Activated gamma-delta T cell treated with anti-CD3 and anti-CD28 coated beads, Interleukin-2, amount 50 U/mL, for 16 hours (primary cell): ENCODE results near the gene MYMX.

Source experiments
- DNase-seq: peaks from one replicate; pipeline ENCODE4 v3.0.0-alpha.2; 2020; ENCODE audit warnings: low read depth

MYMX gene

DNA sequence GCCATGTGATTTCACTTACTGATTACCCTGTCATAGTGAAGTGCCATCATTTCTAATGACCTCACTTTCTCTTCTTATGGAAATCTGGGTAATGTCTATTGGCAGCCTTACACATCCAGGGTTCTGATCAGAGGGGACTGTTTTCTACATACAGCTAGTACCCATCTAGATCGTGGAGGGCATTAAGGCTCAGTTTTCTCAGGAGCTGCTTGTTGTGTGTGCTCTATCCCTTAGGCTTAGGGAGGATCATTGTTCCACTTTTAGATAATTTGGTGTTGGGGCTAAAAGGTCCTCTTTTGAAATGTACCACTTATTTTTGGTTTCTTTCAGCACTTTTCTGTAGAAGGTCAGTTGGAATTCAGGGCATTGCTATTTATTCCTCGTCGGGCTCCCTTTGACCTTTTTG, 34.0 kb downstream of the MYMX start:
- no peak for DNase-seq

DNA sequence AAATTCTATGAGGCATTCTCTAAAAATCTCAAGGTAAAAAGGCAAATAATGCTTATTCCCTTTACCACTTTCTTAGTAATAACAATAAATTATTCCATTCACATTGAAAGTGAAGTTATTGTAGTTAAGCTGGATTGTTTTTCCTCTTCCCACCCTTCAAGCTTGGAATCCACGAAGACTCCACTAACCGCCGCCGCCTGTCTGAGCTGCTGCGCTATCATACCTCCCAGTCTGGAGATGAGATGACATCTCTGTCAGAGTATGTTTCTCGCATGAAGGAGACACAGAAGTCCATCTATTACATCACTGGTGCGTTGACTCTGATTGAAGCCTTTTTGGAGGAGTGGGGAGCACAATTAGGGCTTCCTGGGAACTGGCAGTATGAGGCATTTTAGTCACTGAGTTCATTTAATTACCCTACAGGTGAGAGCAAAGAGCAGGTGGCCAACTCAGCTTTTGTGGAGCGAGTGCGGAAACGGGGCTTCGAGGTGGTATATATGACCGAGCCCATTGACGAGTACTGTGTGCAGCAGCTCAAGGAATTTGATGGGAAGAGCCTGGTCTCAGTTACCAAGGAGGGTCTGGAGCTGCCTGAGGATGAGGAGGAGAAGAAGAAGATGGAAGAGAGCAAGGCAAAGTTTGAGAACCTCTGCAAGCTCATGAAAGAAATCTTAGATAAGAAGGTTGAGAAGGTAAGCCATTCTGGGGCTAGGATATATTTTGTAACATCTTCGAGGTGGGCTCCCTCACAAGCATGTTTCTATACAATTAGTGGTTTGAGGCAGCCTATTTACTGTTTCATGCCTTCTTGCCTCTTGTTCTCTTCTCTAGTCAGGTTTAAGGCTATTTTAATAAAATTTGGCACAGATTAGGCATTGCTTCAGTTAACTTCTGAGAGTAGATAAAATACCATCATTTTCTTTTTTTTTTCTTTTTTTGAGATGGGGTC, 35.1 kb downstream of the MYMX start:
- DNase-seq = no peak

DNA sequence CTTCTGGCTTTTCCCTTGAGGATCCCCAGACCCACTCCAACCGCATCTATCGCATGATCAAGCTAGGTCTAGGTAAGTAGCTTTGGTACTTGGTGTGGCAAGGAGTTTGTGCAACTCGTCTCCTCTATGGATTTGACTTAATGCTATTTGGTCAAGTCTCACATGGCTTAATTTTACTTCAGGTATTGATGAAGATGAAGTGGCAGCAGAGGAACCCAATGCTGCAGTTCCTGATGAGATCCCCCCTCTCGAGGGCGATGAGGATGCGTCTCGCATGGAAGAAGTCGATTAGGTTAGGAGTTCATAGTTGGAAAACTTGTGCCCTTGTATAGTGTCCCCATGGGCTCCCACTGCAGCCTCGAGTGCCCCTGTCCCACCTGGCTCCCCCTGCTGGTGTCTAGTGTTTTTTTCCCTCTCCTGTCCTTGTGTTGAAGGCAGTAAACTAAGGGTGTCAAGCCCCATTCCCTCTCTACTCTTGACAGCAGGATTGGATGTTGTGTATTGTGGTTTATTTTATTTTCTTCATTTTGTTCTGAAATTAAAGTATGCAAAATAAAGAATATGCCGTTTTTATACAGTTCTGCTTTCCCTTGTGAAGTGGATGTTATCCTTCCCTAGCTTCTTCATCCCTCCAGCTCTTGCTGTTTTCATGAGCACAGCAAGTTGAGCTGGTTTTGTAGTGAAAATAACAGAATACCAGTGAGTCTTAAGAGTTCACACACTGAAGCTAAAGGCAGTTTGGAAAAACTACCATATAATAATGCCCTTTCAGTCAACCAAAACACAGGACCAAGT, 36.8 kb downstream of the MYMX start:
- DNase-seq = no peak

DNA sequence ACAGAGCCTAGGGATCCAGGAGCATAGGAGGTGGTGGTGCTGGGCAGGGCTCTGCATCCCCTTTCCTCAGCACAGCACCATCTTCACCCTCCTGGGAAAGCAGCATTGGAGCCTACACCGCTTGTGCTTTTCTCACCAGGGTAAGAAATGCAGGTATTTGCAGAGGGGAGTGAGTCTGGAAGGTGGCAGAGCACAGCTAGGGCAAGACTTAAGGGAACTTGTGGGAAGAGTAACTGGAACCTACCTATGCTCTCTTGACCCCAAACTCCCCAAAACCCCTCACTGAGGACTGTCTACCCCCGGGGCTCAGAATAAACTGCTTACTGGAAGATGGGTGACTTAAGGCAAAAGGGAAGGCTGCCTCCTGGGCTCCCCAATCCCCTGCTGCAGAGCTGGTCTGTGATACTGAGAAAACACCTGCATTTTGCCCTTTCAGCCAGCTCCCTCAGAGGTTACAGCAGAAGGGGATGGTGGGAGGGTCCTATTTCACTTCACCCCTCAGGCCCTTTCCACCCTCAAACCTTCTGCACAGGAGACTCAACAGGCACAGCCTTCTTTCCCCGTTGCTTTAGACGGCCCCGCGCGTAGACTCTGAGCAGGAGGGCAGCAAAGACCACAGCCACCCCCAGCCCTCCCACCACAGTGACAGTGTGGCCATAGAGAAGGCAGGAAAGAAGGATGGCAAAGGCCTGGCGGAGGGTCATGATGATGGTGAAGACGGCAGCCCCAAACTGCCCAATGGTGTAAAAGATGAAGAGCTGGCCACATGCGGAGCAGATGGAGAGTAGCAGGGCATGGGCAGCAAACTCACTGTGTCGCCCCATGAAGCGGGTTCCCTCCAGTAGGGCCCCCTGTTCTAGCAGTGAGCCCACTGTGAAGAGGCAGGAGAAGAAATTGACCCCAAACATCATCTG, 37.7 kb downstream of the MYMX start:
- DNase-seq = no peak

DNA sequence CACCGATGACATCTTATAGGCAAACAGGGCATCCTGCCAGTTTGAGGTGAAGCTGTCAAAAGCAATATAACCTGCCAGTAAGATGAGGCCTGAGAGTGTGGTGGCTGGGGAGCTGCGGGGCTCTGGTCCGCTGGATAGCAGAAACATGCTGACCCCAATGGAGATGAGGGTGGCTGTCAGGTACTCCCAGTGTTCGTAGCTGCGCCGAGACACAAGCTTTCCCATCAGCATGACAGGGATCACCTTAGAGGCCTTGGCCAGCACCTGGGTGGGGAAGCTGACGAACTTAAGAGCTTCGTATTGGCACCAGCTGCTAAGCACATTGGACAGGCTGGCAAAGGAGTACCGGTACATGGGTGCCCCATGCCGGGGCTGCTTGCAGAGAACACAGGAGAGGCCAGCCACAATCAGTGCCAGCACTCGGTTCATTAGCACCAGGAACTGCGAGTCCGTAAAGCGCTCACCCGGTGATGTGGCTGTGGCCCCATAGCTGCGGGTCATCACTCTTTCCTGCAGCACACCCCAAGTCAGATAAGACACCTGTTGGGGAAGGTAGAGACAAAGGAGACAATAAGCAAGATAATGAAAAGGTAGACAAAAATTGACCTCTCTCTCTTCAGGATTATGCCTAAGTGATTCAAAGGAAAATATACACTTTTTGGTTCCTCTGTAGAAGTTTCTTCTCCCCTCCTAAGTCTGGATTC, 38.5 kb downstream of the MYMX start:
- no peak for DNase-seq

DNA sequence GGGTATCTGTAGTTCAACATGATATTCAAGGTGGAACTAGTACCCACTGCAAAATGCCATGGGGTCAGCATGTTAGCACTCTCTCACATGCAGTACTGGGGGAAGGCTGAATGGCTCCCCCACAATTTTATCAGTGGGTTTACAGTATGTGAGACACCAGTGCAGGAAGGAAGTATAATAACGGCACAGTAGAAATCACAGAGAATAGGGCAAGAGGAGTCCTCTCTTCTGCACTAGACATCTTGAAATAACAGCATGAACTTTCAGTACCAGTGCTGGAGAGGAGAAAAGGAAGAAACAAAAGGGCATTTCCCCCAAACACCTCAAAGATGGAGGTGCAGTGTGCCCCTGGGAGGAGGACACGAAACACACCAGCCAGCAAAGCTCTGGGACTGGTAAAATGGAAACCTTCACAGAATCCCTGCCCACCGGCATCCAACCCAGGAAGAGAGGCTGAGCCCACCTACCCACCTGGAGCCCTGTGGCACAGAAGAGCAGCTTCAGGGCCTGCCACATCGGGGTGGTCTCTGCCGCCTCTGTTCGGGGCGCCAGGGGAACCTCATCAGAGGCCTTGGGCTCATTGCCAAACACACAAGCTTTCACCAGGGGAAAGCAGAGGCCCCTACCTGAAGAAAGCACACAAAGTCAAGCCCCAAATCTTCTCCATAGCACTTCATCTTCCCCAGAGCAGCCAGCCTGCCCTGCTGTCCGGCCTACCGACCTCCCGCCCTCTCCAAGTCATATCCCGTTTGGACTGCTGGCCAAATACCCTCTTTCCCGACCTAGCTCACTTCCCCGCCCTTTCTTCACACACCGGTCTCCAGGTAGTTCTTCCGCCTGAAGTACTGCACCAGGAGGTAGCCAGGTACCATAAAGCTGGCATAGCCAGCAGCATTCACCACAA, 39.4 kb downstream of the MYMX start:
- no peak for DNase-seq

DNA sequence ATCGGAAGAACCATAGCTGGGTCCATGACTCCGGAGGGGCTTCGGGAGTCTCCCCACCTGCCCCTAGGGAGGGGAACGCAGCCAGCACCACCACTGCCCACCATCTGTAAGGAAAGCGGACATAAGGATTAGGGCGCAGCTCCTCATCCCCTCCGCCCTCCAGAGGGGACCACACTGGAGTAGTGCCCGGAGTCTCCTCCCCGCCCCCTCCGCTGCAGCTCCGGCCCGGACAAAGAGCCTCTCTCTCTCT, 40.0 kb downstream of the MYMX start:
- DNase-seq = no peak

DNA sequence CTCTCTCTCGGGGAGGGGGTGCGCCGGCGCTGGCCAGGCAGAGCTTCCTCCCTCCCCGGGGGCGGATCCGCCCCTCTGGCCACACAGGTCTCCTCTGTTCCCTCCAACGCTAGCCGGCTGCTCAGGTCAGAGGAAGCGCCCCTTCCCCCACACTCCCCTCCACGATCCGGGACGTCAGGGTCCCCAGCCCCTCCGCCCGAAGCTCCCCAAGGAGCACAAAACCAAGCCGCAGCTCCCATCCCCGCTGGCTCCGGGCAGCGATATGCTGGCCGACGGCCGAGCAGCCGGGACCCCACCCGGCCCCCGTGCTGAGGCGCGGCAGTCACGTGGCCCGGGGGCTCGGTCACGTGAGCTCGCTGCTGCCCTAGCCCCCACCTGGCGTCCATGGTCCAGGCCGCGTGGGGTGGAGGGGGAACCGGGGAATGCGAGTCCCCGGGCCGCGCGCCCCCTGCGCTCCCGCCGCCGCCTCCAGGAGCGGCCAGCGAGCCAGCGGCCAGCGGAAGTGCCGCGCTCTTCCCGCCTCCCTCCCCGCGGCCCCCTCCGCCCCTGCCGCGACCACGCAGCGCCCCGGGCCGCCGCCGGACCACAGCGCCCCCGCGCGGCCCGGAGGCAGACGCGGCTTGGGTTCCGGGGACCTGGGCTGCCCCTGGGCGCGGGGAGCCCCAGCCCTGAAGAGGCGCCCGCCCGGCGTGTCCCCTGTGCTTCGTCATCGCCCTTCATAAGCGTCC, 40.5 kb downstream of the MYMX start, which contains the start of gene SLC35B2:
Gene SLC35B2 (minus strand): TSS at position 504 of the 728 bp plus-strand sequence. CDS start 118 bp downstream, at position 386.
- DNase-seq = no peak

DNA sequence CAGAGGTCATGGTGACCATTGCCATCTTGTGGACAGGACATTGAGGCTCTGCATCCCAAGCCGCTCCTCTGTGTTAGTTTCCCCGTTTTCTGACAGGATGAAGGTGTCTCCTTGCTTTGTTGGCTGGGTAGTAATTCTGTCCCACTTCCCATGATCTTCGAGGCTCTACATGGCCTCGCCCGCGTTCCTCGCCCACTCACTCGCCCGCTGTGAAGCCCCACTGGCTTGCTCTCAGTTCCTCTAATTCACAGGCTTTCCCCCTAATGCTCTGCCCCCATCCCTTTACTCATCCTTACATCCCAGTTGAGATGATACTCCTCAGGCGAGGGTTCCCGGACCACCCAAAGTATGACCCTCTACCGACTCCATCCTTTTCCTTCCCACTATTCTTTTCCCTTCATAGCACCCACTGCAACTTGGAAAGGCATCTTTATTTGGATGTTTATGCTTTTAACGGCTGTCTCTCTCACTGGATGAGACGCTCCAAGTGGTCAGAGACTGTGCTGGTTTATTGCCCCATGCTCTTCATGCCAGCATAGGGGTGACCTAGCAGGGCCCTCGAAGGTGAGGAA, 41.1 kb downstream of the MYMX start:
- DNase-seq = no peak

DNA sequence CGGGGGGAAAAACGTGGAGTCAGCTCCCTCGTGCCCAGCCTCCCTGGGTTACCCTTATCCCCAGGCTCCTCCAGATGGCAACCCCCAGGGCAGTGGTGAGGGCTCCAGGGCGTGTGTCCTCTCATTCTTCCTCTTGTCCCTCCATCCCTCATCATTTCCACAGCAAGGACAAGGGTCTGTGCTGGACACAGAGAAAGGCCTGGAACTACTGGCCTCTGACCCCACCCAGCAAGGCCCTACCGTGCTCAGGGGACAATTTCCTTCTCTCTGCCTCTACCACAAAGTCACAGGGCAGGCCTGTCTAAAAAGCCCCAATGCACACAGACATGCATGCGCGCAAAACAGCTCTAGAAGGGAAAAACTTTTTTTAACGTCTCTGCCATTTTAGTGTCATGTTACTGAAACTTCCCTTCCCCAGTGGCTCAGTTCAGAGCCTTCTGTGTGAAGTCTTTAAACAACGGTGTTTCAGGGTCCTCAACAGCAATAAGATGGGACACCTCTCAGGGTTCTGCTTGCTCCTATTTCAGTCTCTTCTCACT, 41.7 kb downstream of the MYMX start:
- no peak for DNase-seq

DNA sequence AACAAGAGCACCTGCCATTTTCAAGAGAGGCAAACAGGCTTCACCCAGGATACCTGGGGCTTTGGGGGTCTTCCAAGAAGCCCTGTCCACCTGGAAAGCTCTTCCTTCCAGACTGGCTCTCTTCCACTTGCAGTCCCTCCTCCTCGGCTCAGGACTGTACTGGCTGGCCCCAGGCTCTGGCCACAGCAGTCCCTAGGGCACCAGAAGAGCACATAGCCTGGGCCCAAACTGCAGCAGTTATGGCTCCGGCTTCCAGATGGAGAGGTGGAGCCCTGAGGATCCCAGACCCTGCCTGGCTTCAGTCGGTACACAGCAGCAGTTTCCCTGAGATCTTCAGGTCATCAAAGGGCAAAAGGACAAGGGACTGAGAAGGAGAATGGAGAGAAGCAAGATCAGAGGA, 42.2 kb downstream of the MYMX start:
- no peak for DNase-seq

DNA sequence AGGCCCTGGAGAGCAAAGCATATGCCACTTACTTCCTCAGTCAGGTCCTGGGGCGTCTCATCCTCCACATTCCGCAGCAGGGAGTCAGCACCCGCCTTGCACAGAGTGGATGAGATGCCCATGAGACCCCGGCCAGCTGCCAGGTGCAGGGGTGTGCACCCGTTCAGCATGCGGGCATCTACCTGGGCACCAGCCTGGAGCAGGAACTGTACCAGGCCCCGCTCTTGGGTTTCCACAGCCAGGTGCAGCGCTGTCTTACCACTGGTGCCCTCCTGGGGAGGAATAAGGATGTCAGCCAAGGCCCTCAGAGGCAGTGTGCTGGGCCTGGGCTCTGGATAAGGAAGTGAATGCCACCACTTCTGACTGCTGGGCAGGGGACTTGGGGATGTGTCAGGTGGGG, 43.3 kb downstream of the MYMX start:
- no peak for DNase-seq

DNA sequence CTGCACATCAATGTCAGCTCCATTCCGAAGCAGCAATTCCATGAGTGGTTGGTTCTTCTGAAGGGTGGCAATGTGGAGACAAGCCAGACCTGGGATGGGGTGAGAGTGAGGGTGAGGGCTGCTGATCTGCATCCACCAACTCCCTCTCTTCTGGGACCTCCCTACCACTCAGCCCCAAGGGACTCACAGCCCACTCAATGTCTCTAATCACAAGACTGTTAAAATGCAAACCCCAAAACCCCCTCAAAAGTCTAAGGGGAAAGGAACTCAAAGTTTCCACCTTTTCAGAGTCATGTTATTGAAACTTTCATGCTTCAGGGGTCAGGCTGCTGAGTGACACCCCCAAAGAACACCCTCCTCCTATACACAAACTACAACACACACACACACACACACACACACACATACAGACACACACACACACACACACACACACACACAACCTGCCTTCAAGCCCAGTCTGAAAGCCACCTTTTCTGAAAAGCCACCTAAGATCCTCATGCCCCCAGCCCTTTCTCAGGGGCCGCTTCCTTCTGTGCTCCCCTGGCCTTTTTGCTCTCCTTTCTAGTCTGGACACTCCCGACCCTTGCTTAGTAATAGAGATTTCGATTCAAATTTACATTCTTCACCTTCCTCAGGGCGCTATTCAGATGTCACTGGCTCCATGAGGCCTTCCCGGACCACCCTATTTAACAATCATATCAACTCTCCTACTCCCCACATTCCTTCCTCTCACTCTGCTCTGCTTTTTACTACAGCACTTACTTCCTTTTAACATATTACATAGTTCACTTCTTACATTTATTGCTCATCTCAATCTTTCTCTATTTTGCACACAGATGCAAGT, 43.9 kb downstream of the MYMX start:
- no peak for DNase-seq

DNA sequence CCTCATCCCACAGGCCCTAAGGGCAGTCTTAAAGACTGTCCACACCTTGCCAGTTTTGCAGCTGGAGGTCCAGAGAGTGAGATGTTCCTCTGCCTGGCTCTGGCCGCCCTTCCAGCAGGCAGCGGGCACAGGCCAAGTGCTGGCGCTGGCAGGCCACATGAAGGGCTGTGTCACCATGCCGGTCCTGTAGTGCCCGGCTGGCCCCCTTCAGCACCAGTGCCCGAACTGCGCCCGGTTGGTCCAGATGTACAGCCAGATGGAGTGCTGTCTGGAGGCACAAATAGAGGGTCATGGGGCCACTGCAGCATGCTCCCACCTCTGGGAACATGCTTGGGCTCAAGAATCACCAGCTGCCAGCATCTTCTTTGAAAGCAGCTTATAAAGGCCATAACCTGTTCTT, 44.9 kb downstream of the MYMX start:
- no peak for DNase-seq

DNA sequence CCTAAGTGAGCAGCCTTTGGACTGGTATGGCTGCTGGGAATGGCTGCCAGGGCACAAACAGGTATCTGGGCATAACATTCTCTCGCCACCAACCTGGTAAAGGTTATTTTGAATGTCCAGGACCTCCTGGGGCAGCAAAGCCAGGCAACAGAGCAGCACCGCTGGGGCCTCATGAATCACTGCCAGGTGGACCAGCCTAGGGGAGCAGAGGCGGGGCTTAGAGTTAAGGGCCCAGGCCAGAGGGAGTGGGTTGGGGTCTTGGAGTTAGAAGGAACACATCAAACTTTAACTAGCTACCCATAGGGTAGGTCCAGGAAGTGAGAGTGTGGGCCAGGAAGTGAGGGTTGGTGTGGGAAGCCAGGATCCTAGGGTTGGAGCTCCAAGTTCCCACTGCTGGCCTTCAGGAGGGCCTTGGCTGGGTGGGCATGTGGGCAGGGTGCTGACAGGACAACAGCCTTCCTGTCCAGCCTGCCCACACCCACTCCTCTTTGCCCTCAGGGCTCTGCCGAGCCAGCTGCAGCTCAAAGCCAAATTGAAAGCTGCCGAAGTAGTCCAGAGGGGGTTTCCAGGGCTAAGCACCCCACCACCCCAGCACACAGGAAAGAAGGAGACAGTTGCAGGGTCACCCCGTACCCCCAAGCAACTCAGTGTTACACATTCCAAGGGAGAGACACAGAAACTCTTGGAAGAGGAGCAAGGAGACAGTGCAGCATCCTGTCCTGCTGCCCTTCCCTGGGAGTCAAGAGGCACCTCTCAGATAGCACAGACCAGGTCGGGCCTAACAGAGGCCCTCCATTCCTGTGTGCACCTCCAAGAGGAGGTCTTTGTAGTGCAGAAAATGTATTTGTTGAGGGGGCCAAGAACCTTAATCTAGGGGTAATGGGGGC, 46.0 kb downstream of the MYMX start:
- no peak for DNase-seq

DNA sequence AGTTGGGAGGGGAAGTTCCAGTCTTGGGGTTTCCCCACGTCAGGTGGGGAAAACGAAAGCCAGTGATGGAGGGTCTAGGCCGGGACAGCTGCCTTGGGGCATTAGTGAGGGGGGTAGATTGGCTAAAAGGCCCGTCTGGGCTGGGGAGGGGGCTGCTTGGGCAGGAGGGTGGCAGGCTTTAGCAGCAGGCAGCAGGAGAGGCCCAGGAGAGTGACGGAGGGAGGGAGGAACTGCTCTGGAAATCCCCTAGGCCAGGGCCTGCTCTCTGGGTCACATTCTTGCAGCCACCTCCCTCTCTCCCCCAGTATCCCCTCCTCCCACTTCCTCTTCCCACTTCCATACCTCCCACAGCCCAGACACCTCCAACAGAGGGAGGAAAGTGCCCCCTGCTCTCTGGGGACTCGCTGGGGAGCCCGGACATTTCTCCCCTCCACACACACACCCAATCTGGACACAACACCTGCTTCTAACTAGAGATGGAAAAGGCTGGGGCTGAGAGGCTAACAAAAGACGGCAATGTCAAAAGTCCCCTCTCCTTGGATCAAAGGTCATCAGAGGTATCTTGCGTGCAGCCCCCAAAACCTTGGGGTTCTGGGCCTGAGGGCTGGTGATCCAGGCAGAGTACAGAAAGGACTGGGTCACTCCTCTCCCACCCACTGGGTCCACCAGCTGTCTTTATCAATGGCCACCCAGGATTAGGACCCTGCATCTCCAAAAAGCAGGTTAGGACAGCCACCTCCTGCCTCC, 46.8 kb downstream of the MYMX start:
- DNase-seq = no peak
